ENCODE results near the gene CCL26. TPM values are rescaled to one million over a fixed set of nuclear protein-coding genes. Genes with fewer than 3 reads are reported as not detected.

The CCL26 gene
- polyA plus RNA-seq, 2 of the 4 experiments (the other 2 are of a cell fraction): 2.5 to 11.6 TPM

- H3K4me2 ChIP-seq: no peak overlapping the region
- no peak overlapping the region for H3K27ac ChIP-seq
- no peak for TF ChIP-seq ZSCAN20 (CRISPR knock-in tag; IDR thresholded peaks at IDR 0.05)
- no peak for TF ChIP-seq ATOH8 (CRISPR knock-in tag; IDR thresholded peaks at IDR 0.05; ENCODE audit: low read depth)
- TF ChIP-seq HES2 (IDR thresholded peaks at IDR 0.05): no peak
- no peak for TF ChIP-seq KDM1A (IDR thresholded peaks at IDR 0.05; ENCODE audit: low read depth)
- no peak for TF ChIP-seq BHLHE40 (IDR thresholded peaks at IDR 0.05; ENCODE audit: low read depth, low read length)
- TF ChIP-seq CHD2 (IDR thresholded peaks at IDR 0.05; ENCODE audit: low read length, partially characterized antibody): no peak
- TF ChIP-seq EP300 (IDR thresholded peaks at IDR 0.05): no peak
- no peak for TF ChIP-seq HEYL (CRISPR knock-in tag; IDR thresholded peaks at IDR 0.05)
- TF ChIP-seq, protein P1, sequence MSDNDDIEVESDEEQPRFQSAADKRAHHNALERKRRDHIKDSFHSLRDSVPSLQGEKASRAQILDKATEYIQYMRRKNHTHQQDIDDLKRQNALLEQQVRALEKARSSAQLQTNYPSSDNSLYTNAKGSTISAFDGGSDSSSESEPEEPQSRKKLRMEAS (IDR thresholded peaks at IDR 0.05): no peak
- TF ChIP-seq CTCF (IDR thresholded peaks at IDR 0.05): no peak
- TF ChIP-seq FOSL2 (IDR thresholded peaks at IDR 0.05): no peak
- no peak for TF ChIP-seq FOSL2 (CRISPR knock-in tag; IDR thresholded peaks at IDR 0.05)
- no peak for TF ChIP-seq HDAC2 (IDR thresholded peaks at IDR 0.05)
- no peak for TF ChIP-seq TFCP2L1 (CRISPR knock-in tag; IDR thresholded peaks at IDR 0.05)
- TF ChIP-seq CBX2 (IDR thresholded peaks at IDR 0.05; ENCODE audit: borderline replicate concordance, low read depth): no peak
- TF ChIP-seq RCOR1 (IDR thresholded peaks at IDR 0.05; ENCODE audit: low read depth, low read length): no peak
- TF ChIP-seq FOXS1 (CRISPR knock-in tag; IDR thresholded peaks at IDR 0.05): no peak
- no peak for TF ChIP-seq ESRRA (IDR thresholded peaks at IDR 0.05; ENCODE audit: borderline replicate concordance, low read length)
- TF ChIP-seq HOXB13 (CRISPR knock-in tag; IDR thresholded peaks at IDR 0.05; ENCODE audit: low read depth): no peak
- TF ChIP-seq POLR2A (IDR thresholded peaks at IDR 0.05; ENCODE audit: low read length): no peak
- 61% methylated on average over 2 of the region's 2 CpGs for WGBS (ENCODE audit: missing lambda C conversion rate)
- CTCF ChIA-PET: interaction anchor here (0.8 to 1.7 kb wide), 4 partner anchors 9 to 143 kb away, joined by 3 to 6 read pairs (median 6); no protein-coding TSS in a partner anchor
- H3K9me3 ChIP-seq: no peaks in the 10 kb centered on the region
- H3K4me1 ChIP-seq: 0 out of 3 replicates have a peak, but pooled peaks cover 4% of the 10 kb centered on the region
- DNase-seq (ENCODE audit: low read depth in 1 of 2, low spot score in 1 of 2) (no peak), FAIRE-seq (no peak), ATAC-seq (no peak)
- POLR2A ChIA-PET: no interaction called here
- no peak overlapping the region for H3K4me3 ChIP-seq
Measured at GRCh38 chr7:75758491-75758890, 13.5 kb downstream of the CCL26 start.

DNA sequence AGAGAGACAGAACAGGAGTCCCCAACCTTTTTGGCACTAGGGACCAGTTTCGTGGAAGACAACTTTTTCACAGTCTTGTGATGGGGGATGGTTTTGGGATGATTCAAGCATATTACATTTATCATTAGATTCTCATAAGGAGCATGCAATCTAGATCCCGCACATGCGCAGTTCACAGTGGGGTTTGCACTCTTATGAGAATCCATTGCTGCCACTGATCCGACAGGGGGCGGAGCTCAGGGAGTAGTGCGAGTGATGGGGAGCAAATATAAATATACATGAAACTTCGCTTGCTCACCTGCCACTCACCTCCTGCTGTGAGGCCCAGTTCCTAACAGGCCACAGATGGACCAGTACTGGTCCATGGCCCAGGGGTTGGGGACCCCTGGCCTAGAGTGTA is 14.2 kb downstream of the CCL26 start:
- 97% methylated on average over 7 of the region's 7 CpGs for WGBS (ENCODE audit: missing lambda C conversion rate)
- ATAC-seq (no peak), FAIRE-seq (no peak), DNase-seq (ENCODE audit: low read depth in 1 of 2, low spot score in 1 of 2) (no peak)
- 0 out of 3 replicates have a peak, but pooled peaks cover 3% of the 10 kb centered on the region for H3K4me1 ChIP-seq
- POLR2A ChIA-PET: no interaction called here
- no peak overlapping the region for H3K4me2 ChIP-seq
- TF ChIP-seq, protein P1 (IDR thresholded peaks at IDR 0.05): no peak
- TF ChIP-seq HOXB13 (CRISPR knock-in tag; IDR thresholded peaks at IDR 0.05; ENCODE audit: low read depth): no peak
- TF ChIP-seq BHLHE40 (IDR thresholded peaks at IDR 0.05; ENCODE audit: low read depth, low read length): no peak
- no peak for TF ChIP-seq CHD4 (IDR thresholded peaks at IDR 0.05; ENCODE audit: borderline replicate concordance)
- TF ChIP-seq KDM5A (IDR thresholded peaks at IDR 0.05): no peak
- TF ChIP-seq HEYL (CRISPR knock-in tag; IDR thresholded peaks at IDR 0.05): no peak
- TF ChIP-seq HOXA7 (CRISPR knock-in tag; IDR thresholded peaks at IDR 0.05): no peak
- TF ChIP-seq CHD2 (IDR thresholded peaks at IDR 0.05; ENCODE audit: low read length, partially characterized antibody): no peak
- no peak for TF ChIP-seq RFX5 (IDR thresholded peaks at IDR 0.05)
- TF ChIP-seq, protein P2, sequence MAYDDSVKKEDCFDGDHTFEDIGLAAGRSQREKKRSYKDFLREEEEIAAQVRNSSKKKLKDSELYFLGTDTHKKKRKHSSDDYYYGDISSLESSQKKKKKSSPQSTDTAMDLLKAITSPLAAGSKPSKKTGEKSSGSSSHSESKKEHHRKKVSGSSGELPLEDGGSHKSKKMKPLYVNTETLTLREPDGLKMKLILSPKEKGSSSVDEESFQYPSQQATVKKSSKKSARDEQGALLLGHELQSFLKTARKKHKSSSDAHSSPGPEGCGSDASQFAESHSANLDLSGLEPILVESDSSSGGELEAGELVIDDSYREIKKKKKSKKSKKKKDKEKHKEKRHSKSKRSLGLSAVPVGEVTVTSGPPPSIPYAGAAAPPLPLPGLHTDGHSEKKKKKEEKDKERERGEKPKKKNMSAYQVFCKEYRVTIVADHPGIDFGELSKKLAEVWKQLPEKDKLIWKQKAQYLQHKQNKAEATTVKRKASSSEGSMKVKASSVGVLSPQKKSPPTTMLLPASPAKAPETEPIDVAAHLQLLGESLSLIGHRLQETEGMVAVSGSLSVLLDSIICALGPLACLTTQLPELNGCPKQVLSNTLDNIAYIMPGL (CRISPR knock-in tag; IDR thresholded peaks at IDR 0.05; ENCODE audit: borderline replicate concordance): no peak
- TF ChIP-seq TFCP2L1 (CRISPR knock-in tag; IDR thresholded peaks at IDR 0.05): no peak
- TF ChIP-seq USF2 (IDR thresholded peaks at IDR 0.05): no peak
- no peak for TF ChIP-seq NR3C1 (IDR thresholded peaks at IDR 0.05)
- TF ChIP-seq MYC (IDR thresholded peaks at IDR 0.05; ENCODE audit: borderline replicate concordance, low read length): no peak
- TF ChIP-seq CBX8 (IDR thresholded peaks at IDR 0.05): no peak
- no peak for TF ChIP-seq MAZ (IDR thresholded peaks at IDR 0.05; ENCODE audit: borderline replicate concordance, low read depth, low read length)
- H3K9me3 ChIP-seq: no peaks in the 10 kb centered on the region
- H3K4me3 ChIP-seq: no peak overlapping the region
- no peak overlapping the region for H3K27ac ChIP-seq
- CTCF ChIA-PET: interaction anchor here (0.8 to 1.7 kb wide), 4 partner anchors 8 to 142 kb away, joined by 3 to 6 read pairs (median 6); no protein-coding TSS in a partner anchor
